GM23248 (cell line): ENCODE data around the gene ZNF783. TPM values are rescaled to one million over a fixed set of nuclear protein-coding genes. Genes with fewer than 3 reads are reported as not detected.

Experiments
- DNase-seq: peaks from one replicate; pipeline ENCODE4 v3.0.0-alpha.2; 2015
- H2AFZ ChIP-seq: fragments of 200-600 bp; sonication (generic); 2 replicates; pipeline ENCODE4 v1.6.1; 2016; ENCODE audit warnings: antibody characterized with exemption
- H3F3A ChIP-seq: fragments of 200-600 bp; sonication (generic); 2 replicates; pipeline ENCODE4 v1.6.1; 2016; ENCODE audit warnings: mild to moderate bottlenecking, antibody characterized with exemption, mixed run types; ENCODE audit not compliant: insufficient read depth
- H3K27ac ChIP-seq: fragments of 200-600 bp; sonication (generic); 2 replicates; pipeline ENCODE4 v1.5.1; 2016; ENCODE audit warnings: mild to moderate bottlenecking
- H3K27me3 ChIP-seq: fragments of 200-600 bp; sonication (generic); replicated peaks from 2 replicates; pipeline ENCODE4 v1.6.1; 2016; ENCODE audit warnings: mild to moderate bottlenecking; ENCODE audit not compliant: insufficient read depth
- H3K36me3 ChIP-seq: fragments of 200-600 bp; sonication (generic); 2 replicates; pipeline ENCODE4 v1.6.1; 2016; ENCODE audit warnings: low read depth, mild to moderate bottlenecking
- H3K4me1 ChIP-seq: fragments of 200-600 bp; sonication (generic); 2 replicates; pipeline ENCODE4 v1.6.1; 2016; ENCODE audit warnings: mild to moderate bottlenecking; ENCODE audit not compliant: insufficient read depth
- H3K4me2 ChIP-seq: fragments of 200-600 bp; sonication (generic); one replicate; pipeline ENCODE4 v1.6.1; 2016; ENCODE audit warnings: mild to moderate bottlenecking; ENCODE audit not compliant: unreplicated experiment
- H3K4me3 ChIP-seq: fragments of 200-600 bp; sonication (generic); 2 replicates; pipeline ENCODE4 v1.5.1; 2016; ENCODE audit warnings: mild to moderate bottlenecking
- H3K79me2 ChIP-seq: fragments of 200-600 bp; sonication (generic); 2 replicates; pipeline ENCODE4 v1.6.1; 2016; ENCODE audit warnings: mild to moderate bottlenecking; ENCODE audit not compliant: insufficient read depth
- H3K9ac ChIP-seq: fragments of 200-600 bp; sonication (generic); 2 replicates; pipeline ENCODE4 v1.6.1; 2016; ENCODE audit warnings: mild to moderate bottlenecking
- H3K9me2 ChIP-seq: fragments of 200-600 bp; sonication (generic); 2 replicates; pipeline ENCODE4 v1.6.1; 2016; ENCODE audit warnings: mixed run types, mild to moderate bottlenecking, moderate library complexity; ENCODE audit not compliant: insufficient read depth
- H3K9me3 ChIP-seq: fragments of 200-600 bp; sonication (generic); one replicate; pipeline ENCODE4 v1.6.1; 2017; ENCODE audit warnings: low read depth
- H4K20me1 ChIP-seq: fragments of 200-600 bp; sonication (generic); 2 replicates; pipeline ENCODE4 v1.6.0; 2016; ENCODE audit not compliant: insufficient read depth
- EZH2 ChIP-seq: fragments of 200-600 bp; sonication (generic); IDR thresholded peaks from 2 replicates; pipeline ENCODE4 v1.6.1; 2018; ENCODE audit warnings: antibody characterized with exemption, mild to moderate bottlenecking; ENCODE audit not compliant: insufficient read depth, poor library complexity, severe bottlenecking
- EZH2phosphoT487 ChIP-seq: fragments of 200-600 bp; sonication (generic); IDR thresholded peaks from 2 replicates; pipeline ENCODE4 v1.6.1; 2018; ENCODE audit warnings: antibody characterized with exemption, moderate library complexity, mild to moderate bottlenecking, low read depth; ENCODE audit not compliant: insufficient read depth
- WGBS, 2 experiments: methylation state at CpG; one replicate each; pipeline ENCODE4 v1.1.6; 2015 to 2017; ENCODE audit warnings: low lambda C conversion rate in 2 of 2, low coverage in 1 of 2; ENCODE audit errors: missing lambda C conversion rate in 2 of 2; 5-methylcytosine and 5-hydroxymethylcytosine counted together
- in situ Hi-C: fragments of 300-500 bp; cut with MboI; formaldehyde crosslinking; loops from 2 replicates; pipeline ENCODE4 v1.15.0; 2020
- polyA plus RNA-seq: library from polyadenylated mRNA; unstranded; fragments of >200 nt; fragmentation: Nextera tagmentation; extraction: Ambion mirVana; gene quantifications from 2 replicates; pipeline ENCODE4 v1.2.1, GENCODE V29; 2016
- total RNA-seq: library from RNA; depleted of rRNA; stranded (reverse); fragments of >200 nt; shearing (Covaris generic); gene quantifications from 2 replicates; pipeline ENCODE4 v1.2.3, GENCODE V29; 2014

ZNF783 gene
- total and polyA plus RNA-seq, 2 experiments from 2014 or later: 3.6 to 8.6 TPM

DNA sequence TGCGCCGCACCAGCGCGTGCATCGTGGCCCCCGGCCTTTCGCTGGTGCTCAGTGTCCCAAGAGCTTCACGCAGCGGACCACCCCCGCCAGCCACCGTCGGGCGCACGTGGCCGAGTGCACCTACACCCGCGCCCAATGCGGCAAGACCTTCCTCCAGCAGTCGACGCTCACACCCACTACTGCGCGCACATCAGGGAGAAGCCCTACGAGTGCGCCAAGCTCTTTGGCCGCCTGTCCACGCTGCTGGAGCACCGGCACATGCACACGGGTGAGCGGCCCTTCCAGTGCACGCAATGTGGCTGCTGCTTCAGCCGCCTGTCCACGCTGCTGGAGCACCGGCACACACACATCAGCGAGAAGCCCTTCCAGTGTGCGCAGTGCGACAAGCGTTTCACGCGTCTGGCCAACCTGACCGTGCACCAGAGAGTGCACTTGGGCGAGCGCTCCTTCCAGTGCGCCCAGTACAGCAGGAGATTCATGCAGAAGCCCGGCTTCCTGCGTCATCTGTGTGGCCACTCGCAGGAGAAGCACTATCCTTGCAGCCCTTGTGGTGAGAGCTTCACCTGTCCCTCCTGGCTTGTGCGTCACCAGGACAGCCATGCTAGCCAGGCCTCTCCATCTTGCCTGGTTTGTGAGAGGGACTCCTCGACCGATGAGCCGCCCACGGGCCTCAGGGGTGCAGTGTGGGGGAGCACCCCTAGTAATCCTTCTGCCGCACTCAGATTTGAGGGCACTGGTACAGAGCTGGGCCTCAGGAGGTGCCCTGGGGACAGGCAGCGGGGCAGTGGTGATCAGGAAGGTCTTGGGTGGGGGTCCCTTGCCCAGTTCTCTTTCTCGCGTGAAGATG is 32.9 kb downstream of the ZNF783 start:
- in situ Hi-C loops: no loop called here
- TF ChIP-seq EZH2: no peak
- no peak for TF ChIP-seq EZH2phosphoT487
- no peak overlapping the region for H3K4me2 ChIP-seq

DNA sequence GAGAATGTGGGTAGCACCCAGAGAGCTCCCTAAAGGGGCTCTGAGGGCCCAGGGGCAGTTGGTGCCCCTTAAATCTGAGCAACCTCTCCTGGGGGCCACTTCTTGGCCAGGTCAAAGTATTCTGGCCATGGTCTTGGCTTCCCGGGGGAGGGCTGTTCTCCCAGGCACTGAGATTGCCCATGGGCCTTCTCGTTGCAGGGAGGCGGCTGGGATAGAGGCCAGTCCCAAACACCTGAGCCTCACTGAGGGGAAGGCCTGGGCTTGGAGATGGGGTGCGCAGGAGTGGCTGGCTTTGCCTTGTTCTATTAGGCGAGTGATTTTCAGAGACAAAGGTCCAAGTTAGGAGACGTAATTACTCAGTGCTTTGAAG is 33.5 kb downstream of the ZNF783 start:
- Histone ChIP-seq H3K4me1 (no peaks in the 10 kb centered on the region), H3K9me3 (no peaks in the 10 kb centered on the region), H3F3A (no peaks in the 10 kb centered on the region), H3K27ac (no peak overlapping the region), H2AFZ (no peak overlapping the region), H3K27me3 (no peaks in the 10 kb centered on the region), H3K9me2 (no peaks in the 10 kb centered on the region), H3K9ac (no peak overlapping the region), H3K36me3 (no peaks in the 10 kb centered on the region), H3K79me2 (no peaks in the 10 kb centered on the region), H3K4me2 (no peak overlapping the region), H4K20me1 (no peaks in the 10 kb centered on the region), H3K4me3 (no peak overlapping the region)
- 86 to 91% methylated on average over 6 of the region's 6 CpGs for WGBS, 2 experiments
- in situ Hi-C loops: no loop called here
- TF ChIP-seq EZH2 (no peak), EZH2phosphoT487 (no peak)
- no peak for DNase-seq

More for the DNA sequence above, 32.9 kb downstream of the ZNF783 start:
- no peaks in the 10 kb centered on the region for H3F3A ChIP-seq
- H3K4me1 ChIP-seq: no peaks in the 10 kb centered on the region
- no peak for DNase-seq
- H4K20me1 ChIP-seq: no peaks in the 10 kb centered on the region
- no peaks in the 10 kb centered on the region for H3K9me3 ChIP-seq
- no peaks in the 10 kb centered on the region for H3K36me3 ChIP-seq
- H3K9me2 ChIP-seq: no peaks in the 10 kb centered on the region
- H3K4me3 ChIP-seq: no peak overlapping the region
- no peak overlapping the region for H2AFZ ChIP-seq
- WGBS, 2 experiments: 94 to 95% methylated on average over 43 to 53 of the region's 55 CpGs
- no peaks in the 10 kb centered on the region for H3K79me2 ChIP-seq
- H3K9ac ChIP-seq: no peak overlapping the region
- H3K27ac ChIP-seq: no peak overlapping the region
- H3K27me3 ChIP-seq: no peaks in the 10 kb centered on the region

DNA sequence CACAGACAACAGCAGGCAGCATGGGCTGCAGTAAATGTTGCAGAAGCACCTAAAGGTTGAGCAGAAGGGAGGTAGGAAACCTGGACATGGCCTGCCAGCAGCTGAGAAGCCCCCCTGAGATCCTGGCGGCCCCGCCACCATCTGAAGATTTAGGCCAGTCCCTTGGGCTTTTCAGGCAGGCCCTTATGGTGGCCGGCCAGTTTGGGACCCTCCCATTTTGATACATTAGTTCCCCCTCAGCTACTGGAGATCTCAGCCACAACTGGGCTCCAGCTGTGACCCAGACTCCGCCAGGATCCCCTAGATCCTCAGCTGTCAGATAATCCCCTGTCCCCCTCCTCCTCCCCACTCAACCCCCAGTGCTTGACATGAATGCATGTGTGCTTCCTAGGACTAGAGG is 34.4 kb downstream of the ZNF783 start:
- WGBS, 2 experiments: 95 to 98% methylated on average over 3 to 4 of the region's 4 CpGs
- Histone ChIP-seq H3K27ac (no peak overlapping the region), H2AFZ (no peak overlapping the region), H4K20me1 (no peaks in the 10 kb centered on the region), H3K4me3 (no peak overlapping the region), H3K36me3 (no peaks in the 10 kb centered on the region), H3K27me3 (no peaks in the 10 kb centered on the region), H3K79me2 (no peaks in the 10 kb centered on the region), H3K4me2 (no peak overlapping the region), H3K9ac (no peak overlapping the region), H3K9me2 (no peaks in the 10 kb centered on the region), H3K4me1 (no peaks in the 10 kb centered on the region), H3K9me3 (no peaks in the 10 kb centered on the region), H3F3A (no peaks in the 10 kb centered on the region)
- DNase-seq: no peak
- in situ Hi-C loops: no loop called here
- no peak for TF ChIP-seq EZH2phosphoT487

DNA sequence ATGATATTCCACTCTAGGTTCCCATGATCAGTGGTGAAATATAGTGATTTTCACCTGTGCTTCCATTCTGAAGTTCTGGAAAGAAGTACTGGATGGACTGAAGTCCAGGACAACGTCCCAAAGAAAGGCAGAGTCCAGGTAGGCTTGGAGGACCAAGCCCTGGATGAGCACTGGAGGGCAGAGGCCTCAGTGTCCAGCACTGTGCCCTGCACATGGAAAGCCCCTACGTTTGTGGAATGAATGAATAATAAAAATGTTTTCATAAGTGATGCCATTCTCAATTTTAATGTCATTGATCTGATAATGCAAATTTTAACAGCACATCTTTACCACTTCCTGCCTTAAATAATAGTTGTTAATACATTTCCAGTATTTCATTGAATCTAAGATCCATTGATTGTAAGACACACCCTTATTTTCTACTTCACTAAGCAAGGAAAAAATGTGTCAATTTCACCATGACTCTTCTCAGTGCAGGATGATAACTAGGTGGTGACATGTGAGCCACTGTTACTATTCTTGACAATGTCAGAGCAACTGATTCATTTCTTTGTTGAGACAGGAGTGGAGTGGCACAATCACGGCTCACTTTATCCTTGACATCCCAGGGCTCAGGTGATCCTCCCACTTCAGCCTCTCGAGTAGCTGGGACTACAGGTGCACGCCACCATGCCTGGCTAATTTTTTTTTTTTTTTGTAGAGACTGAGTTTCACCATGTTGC is 35.2 kb downstream of the ZNF783 start:
- no peaks in the 10 kb centered on the region for H3F3A ChIP-seq
- TF ChIP-seq EZH2: no peak
- TF ChIP-seq EZH2phosphoT487: no peak
- no peaks in the 10 kb centered on the region for H3K36me3 ChIP-seq
- no peaks in the 10 kb centered on the region for H3K79me2 ChIP-seq
- no peaks in the 10 kb centered on the region for H4K20me1 ChIP-seq
- H3K9ac ChIP-seq: no peak overlapping the region
- no peaks in the 10 kb centered on the region for H3K4me1 ChIP-seq
- 51 to 57% methylated on average over 5 of the region's 5 CpGs for WGBS, 2 experiments
- no peak overlapping the region for H3K27ac ChIP-seq
- H3K9me2 ChIP-seq: no peaks in the 10 kb centered on the region
- H3K4me3 ChIP-seq: no peak overlapping the region
- H3K9me3 ChIP-seq: no peaks in the 10 kb centered on the region
- in situ Hi-C loops: no loop called here
- H3K27me3 ChIP-seq: no peaks in the 10 kb centered on the region
- no peak overlapping the region for H3K4me2 ChIP-seq
- no peak for DNase-seq
- H2AFZ ChIP-seq: no peak overlapping the region
